SK-N-SH (cell line): Measurements from ENCODE around the gene ABCB10.

Experiments
- ELF1 ChIP-seq: IDR thresholded peaks from 2 replicates; pipeline ENCODE4 v1.4.0; 2012
- EP300 ChIP-seq, 2 experiments: IDR thresholded peaks; 2 replicates each; pipeline versions ENCODE4 v1.4.0 to v1.6.1; 2012; ENCODE audit warnings: borderline replicate concordance in 1 of 2, low read depth in 1 of 2, low read length in 1 of 2
- FOXJ3 ChIP-seq: sonication (generic); formaldehyde crosslinking; IDR thresholded peaks from 2 replicates; pipeline ENCODE4 v1.5.1; 2020; ENCODE audit warnings: mild to moderate bottlenecking, missing genetic modification reagents
- MXI1 ChIP-seq: IDR thresholded peaks from 2 replicates; pipeline ENCODE4 v1.6.1; 2012; ENCODE audit warnings: mild to moderate bottlenecking, low read depth, low read length, improper control_type of control experiment
- POLR2AphosphoS5 ChIP-seq: IDR thresholded peaks from 2 replicates; pipeline ENCODE4 v1.6.1; 2012; ENCODE audit warnings: low read depth, low read length
- RAD21 ChIP-seq: IDR thresholded peaks from 2 replicates; pipeline ENCODE4 v1.6.1; 2012; ENCODE audit warnings: mild to moderate bottlenecking, low read length
- RFX5 ChIP-seq: IDR thresholded peaks from 2 replicates; pipeline ENCODE4 v1.6.1; 2012; ENCODE audit warnings: mild to moderate bottlenecking, improper control_type of control experiment, low read length
- TAF1 ChIP-seq: IDR thresholded peaks from 2 replicates; pipeline ENCODE4 v1.6.1; 2012; ENCODE audit warnings: low read depth, mild to moderate bottlenecking, low read length, moderate library complexity, borderline replicate concordance
- TF ChIP-seq, protein P1 (sequence below): IDR thresholded peaks from 2 replicates; pipeline ENCODE4 v1.4.0; 2012; ENCODE audit warnings: low read depth
- TF ChIP-seq, protein P2 (sequence below): fragments of 200-600 bp; sonication (generic); IDR thresholded peaks from 2 replicates; pipeline ENCODE4 v1.6.1; 2017; ENCODE audit warnings: antibody characterized with exemption, mild to moderate bottlenecking, moderate library complexity
- TF ChIP-seq, protein P3 (sequence below): IDR thresholded peaks from 2 replicates; pipeline ENCODE4 v1.4.0; 2012; ENCODE audit warnings: low read depth, borderline replicate concordance

DNA sequence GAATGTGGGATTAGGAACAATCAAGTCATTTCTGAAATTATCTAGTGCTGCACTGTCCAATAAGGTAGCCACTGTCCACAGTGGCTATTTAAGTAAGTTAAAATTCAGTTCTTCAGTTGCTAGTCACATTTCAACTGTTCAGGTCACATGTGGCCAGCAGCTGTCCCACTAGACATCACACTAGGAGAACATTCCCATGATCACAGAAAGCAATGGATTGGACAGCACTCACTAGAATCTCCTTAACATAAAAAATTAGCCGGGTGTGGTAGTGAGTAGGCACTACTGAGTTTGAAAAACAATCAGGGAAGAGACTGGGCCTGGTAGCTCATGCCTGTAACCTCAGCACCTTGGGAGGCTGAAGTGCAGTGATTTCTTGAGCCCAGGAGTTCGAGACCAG, 84.0 kb downstream of the ABCB10 start:
- TF ChIP-seq, protein P1, sequence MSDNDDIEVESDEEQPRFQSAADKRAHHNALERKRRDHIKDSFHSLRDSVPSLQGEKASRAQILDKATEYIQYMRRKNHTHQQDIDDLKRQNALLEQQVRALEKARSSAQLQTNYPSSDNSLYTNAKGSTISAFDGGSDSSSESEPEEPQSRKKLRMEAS = no peak
- TF ChIP-seq POLR2AphosphoS5 (no peak), FOXJ3 (CRISPR knock-in tag) (no peak), MXI1 (no peak), ELF1 (no peak), EP300 (IDR thresholded peaks at IDR 0.05; ENCODE audit: borderline replicate concordance in 1 of 2, low read depth in 1 of 2, low read length in 1 of 2) (no peak), RFX5 (no peak), TAF1 (no peak), RAD21 (no peak)
- TF ChIP-seq, protein P2, sequence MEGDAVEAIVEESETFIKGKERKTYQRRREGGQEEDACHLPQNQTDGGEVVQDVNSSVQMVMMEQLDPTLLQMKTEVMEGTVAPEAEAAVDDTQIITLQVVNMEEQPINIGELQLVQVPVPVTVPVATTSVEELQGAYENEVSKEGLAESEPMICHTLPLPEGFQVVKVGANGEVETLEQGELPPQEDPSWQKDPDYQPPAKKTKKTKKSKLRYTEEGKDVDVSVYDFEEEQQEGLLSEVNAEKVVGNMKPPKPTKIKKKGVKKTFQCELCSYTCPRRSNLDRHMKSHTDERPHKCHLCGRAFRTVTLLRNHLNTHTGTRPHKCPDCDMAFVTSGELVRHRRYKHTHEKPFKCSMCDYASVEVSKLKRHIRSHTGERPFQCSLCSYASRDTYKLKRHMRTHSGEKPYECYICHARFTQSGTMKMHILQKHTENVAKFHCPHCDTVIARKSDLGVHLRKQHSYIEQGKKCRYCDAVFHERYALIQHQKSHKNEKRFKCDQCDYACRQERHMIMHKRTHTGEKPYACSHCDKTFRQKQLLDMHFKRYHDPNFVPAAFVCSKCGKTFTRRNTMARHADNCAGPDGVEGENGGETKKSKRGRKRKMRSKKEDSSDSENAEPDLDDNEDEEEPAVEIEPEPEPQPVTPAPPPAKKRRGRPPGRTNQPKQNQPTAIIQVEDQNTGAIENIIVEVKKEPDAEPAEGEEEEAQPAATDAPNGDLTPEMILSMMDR = no peak
- TF ChIP-seq, protein P3, sequence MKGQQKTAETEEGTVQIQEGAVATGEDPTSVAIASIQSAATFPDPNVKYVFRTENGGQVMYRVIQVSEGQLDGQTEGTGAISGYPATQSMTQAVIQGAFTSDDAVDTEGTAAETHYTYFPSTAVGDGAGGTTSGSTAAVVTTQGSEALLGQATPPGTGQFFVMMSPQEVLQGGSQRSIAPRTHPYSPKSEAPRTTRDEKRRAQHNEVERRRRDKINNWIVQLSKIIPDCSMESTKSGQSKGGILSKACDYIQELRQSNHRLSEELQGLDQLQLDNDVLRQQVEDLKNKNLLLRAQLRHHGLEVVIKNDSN = no peak
